ENCODE measurements around the gene SLC35F3.
"Not testable (repeated sequence)": the region's sequence is repeated elsewhere in the genome, so short reads cannot be mapped to it uniquely, and the experiment has no call there.

GRCh38 chr1:234121659-234122058 lies 217.2 kb downstream of the SLC35F3 start:
- TF ChIP-seq CTCF, POLR2A (IDR thresholded peaks at IDR 0.05): not testable (repeated sequence)

All from Peyer's patch (tissue), 4 donors.